Subcutaneous abdominal adipose tissue (tissue), 5 donors: Measurements from ENCODE around the gene CLRN3.

ENCODE experiments used
- H3K27ac ChIP-seq: one replicate; pipeline ENCODE4 v1.7.0; 2013; ENCODE audit warnings: low read depth, mild to moderate bottlenecking, inconsistent platforms, low read length, moderate library complexity
- H3K27me3 ChIP-seq, 5 donors: one replicate each; pipeline ENCODE4 v1.7.0; 2013; ENCODE audit warnings: low read length in 5 of 5, inconsistent platforms in 1 of 5; ENCODE audit not compliant: control insufficient read depth in 5 of 5, insufficient read depth in 4 of 5
- H3K36me3 ChIP-seq, 5 donors: one replicate each; pipeline ENCODE4 v1.7.0; 2013; ENCODE audit warnings: low read length in 5 of 5; ENCODE audit not compliant: control insufficient read depth in 5 of 5, insufficient read depth in 5 of 5
- H3K4me1 ChIP-seq, 5 donors: one replicate each; pipeline ENCODE4 v1.7.0; 2013; ENCODE audit warnings: low read length in 5 of 5, mild to moderate bottlenecking in 3 of 5, moderate library complexity in 1 of 5; ENCODE audit not compliant: control insufficient read depth in 5 of 5, insufficient read depth in 5 of 5
- H3K4me3 ChIP-seq, 5 donors: one replicate each; pipeline ENCODE4 v1.7.0; 2013; ENCODE audit warnings: low read length in 5 of 5, low read depth in 1 of 5
- H3K9ac ChIP-seq, 5 donors: one replicate each; pipeline ENCODE4 v1.7.0; 2013; ENCODE audit warnings: low read length in 5 of 5, mild to moderate bottlenecking in 4 of 5, moderate library complexity in 3 of 5
- H3K9me3 ChIP-seq, 5 donors: one replicate each; pipeline ENCODE4 v1.7.0; 2013; ENCODE audit warnings: low read length in 5 of 5; ENCODE audit not compliant: control insufficient read depth in 5 of 5
- donor health status: healthy.
- donor health status: healthy.
- donor health status: healthy.
- donor health status: healthy.
- donor health status: healthy.

Gene CLRN3

DNA sequence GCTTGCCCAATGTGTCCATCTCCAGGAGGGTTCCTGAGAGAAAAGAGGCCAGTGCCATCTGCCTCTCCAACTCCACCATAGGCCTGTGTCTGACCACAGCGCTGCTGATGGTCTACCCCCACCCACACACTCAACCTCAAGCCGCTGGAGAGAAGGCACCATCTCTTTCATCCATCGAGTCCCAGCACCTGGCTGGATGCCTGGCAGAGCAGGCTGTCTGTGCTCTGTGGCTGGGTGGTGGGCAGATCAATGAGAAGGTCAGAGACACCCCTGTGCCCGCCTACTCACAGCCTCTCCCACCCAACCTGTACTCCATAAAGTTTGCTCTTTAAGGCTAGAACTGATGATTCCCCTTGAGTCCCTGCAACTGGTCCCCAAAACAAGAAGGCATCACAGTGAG, 58.0 kb downstream of the CLRN3 start:
- Histone ChIP-seq H3K27me3 (peaks cover 3 to 9% (median 3%) of the 10 kb centered on the region in 5 donors), H3K4me3 (no peak overlapping the region), H3K36me3 (no peaks in the 10 kb centered on the region), H3K27ac (no peak overlapping the region), H3K9me3 (peaks cover 0 to 3% (median 0%) of the 10 kb centered on the region in 5 donors), H3K9ac (no peak overlapping the region), H3K4me1 (peaks cover 0 to 21% (median 3%) of the 10 kb centered on the region in 5 donors)

DNA sequence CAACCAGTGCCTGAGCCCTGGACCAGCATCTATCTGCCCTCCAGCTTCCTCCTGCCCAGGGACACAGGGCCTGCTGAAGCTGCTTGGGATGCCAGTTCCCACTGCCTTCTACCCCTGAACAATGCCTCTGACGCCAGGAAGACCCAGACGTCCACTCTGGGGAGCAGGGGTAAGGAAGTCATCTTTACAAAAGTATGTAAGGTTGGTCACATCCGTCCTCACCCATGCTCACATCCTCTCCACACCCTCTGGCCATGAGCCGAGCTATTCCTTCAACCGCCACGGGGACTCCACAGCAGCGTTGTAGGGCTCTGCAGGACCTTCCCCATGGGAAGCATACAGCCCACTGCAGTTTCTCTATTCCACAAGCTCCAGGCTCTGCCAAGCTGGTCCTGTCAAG, 58.5 kb downstream of the CLRN3 start:
- Histone ChIP-seq H3K27ac (no peak overlapping the region), H3K4me3 (no peak overlapping the region), H3K9ac (no peak overlapping the region), H3K4me1 (peaks cover 0 to 21% (median 3%) of the 10 kb centered on the region in 5 donors), H3K36me3 (no peaks in the 10 kb centered on the region), H3K9me3 (peaks cover 0 to 3% (median 0%) of the 10 kb centered on the region in 5 donors), H3K27me3 (peaks cover 3 to 9% (median 3%) of the 10 kb centered on the region in 5 donors)

DNA sequence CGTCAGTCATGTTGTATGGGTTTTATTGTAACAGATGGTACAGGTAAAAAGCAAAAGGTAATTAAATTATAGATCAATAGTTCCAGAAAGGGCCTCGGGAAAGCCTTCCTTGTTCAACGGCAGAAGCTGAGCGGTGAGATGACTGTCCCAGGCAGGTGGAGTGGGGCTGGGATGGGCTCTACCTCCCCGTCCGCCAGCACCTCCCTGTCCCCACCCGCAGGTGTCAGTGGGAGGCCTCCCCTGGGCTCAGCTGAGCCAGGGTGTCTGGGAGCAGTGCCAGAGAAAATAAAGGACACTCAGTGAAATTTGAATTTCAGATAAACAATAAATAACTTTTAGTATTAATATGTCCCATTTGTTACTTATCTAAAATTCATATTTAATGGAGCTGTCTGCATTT, 58.9 kb downstream of the CLRN3 start:
- H3K36me3 ChIP-seq, result no peaks in the 10 kb centered on the region
- H3K4me3 ChIP-seq, result no peak overlapping the region
- peaks cover 3 to 9% (median 3%) of the 10 kb centered on the region in 5 donors for H3K27me3 ChIP-seq
- no peak overlapping the region for H3K9ac ChIP-seq
- no peak overlapping the region for H3K27ac ChIP-seq
- H3K9me3 ChIP-seq, result no peaks in the 10 kb centered on the region
- peaks cover 0 to 21% (median 3%) of the 10 kb centered on the region in 5 donors for H3K4me1 ChIP-seq

DNA sequence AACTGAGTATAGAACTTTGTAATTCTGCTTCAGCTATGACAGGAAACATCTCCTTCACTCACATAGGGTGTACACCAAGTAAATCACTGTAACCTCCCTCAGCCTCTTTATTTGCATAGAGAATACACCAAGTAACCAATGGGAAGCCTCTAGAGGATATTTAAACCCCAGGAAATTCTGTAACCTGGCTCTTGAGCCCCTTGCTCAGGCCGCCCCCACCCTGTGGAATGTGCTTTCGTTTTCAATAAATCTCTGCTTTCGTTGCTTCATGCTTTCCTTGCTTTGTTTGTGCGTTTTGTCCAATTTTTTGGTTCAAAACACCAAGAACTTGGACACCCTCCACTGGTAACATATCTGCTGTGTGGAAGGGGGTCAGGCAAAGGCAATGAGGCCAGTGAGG, 60.2 kb downstream of the CLRN3 start:
- H3K9me3 ChIP-seq, result no peaks in the 10 kb centered on the region
- H3K4me1 ChIP-seq, result peaks cover 0 to 21% (median 3%) of the 10 kb centered on the region in 5 donors
- no peak overlapping the region for H3K4me3 ChIP-seq
- H3K9ac ChIP-seq, result no peak overlapping the region
- peaks cover 3 to 9% (median 3%) of the 10 kb centered on the region in 5 donors for H3K27me3 ChIP-seq
- no peak overlapping the region for H3K27ac ChIP-seq
- H3K36me3 ChIP-seq, result no peaks in the 10 kb centered on the region

DNA sequence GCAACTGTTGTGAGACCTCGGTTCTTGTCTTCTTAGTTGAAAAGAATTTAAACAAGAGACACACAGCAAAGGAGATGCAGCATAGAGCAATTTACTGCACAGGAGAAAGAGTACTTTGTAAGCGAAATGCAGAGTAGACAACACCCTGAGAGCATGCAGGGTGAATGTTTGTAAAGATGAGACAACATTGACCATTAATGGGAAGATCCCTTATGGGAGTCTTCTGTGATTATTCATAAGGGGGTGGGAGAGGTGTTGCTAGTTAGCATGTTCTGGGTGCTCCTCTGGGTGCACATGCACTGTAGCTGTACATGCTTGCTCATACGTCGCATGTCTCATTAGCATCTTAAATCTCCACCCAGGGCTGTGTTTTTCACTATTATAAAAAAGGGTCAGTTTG, 62.3 kb downstream of the CLRN3 start:
- Histone ChIP-seq H3K4me1 (peaks cover 0 to 21% (median 3%) of the 10 kb centered on the region in 5 donors), H3K4me3 (no peak overlapping the region), H3K27me3 (peaks cover under 1 to 9% (median 3%) of the 10 kb centered on the region in 5 donors), H3K36me3 (no peaks in the 10 kb centered on the region), H3K9me3 (no peaks in the 10 kb centered on the region), H3K9ac (no peak overlapping the region), H3K27ac (no peak overlapping the region)
